Effector memory CD4-positive, alpha-beta T cell (primary cell): ENCODE data around the gene PHF2.

ENCODE experiments used
- DNase-seq, 3 donors: peaks; one replicate each; pipeline ENCODE4 v3.0.0-alpha.2; 2020
- H3K27ac ChIP-seq: 2 replicates; pipeline ENCODE4 v1.7.0; 2013; ENCODE audit warnings: mild to moderate bottlenecking, low read length, moderate library complexity; ENCODE audit not compliant: insufficient read depth, poor library complexity, severe bottlenecking
- H3K27me3 ChIP-seq: replicated peaks from 2 replicates; pipeline ENCODE4 v1.7.0; 2013; ENCODE audit warnings: mild to moderate bottlenecking, low read length; ENCODE audit not compliant: insufficient read depth, control insufficient read depth, poor library complexity, severe bottlenecking
- H3K36me3 ChIP-seq: 2 replicates; pipeline ENCODE4 v1.7.0; 2013; ENCODE audit warnings: mild to moderate bottlenecking, low read length, moderate library complexity; ENCODE audit not compliant: control insufficient read depth, insufficient read depth
- H3K4me1 ChIP-seq: 2 replicates; pipeline ENCODE4 v1.7.0; 2013; ENCODE audit warnings: low read length, mild to moderate bottlenecking; ENCODE audit not compliant: control insufficient read depth, insufficient read depth, poor library complexity, severe bottlenecking
- H3K4me3 ChIP-seq: 2 replicates; pipeline ENCODE4 v1.7.0; 2013; ENCODE audit warnings: low read length, low read depth, mild to moderate bottlenecking; ENCODE audit not compliant: insufficient read depth, poor library complexity, severe bottlenecking
- H3K9me3 ChIP-seq: 2 replicates; pipeline ENCODE4 v1.7.0; 2013; ENCODE audit warnings: mild to moderate bottlenecking, low read length, moderate library complexity; ENCODE audit not compliant: control insufficient read depth

Gene PHF2

GRCh38 chr9:93657331-93658111 is 81.1 kb downstream of the PHF2 start:
- no peak overlapping the region for H3K27ac ChIP-seq
- no peaks in the 10 kb centered on the region for H3K27me3 ChIP-seq
- H3K4me1 ChIP-seq, result no peaks in the 10 kb centered on the region
- no peaks in the 10 kb centered on the region for H3K9me3 ChIP-seq
- peaks cover 43% of the 10 kb centered on the region for H3K36me3 ChIP-seq
- H3K4me3 ChIP-seq, result no peak overlapping the region
- no peak for DNase-seq

- Histone ChIP-seq H3K27ac (no peak overlapping the region), H3K4me3 (no peak overlapping the region), H3K4me1 (no peaks in the 10 kb centered on the region), H3K27me3 (no peaks in the 10 kb centered on the region), H3K36me3 (peaks cover 50% of the 10 kb centered on the region), H3K9me3 (no peaks in the 10 kb centered on the region)
- DNase-seq, result no peak
Measured at GRCh38 chr9:93658184-93658925, 82.0 kb downstream of the PHF2 start.

- DNase-seq, result no peak
- Histone ChIP-seq H3K27me3 (no peaks in the 10 kb centered on the region), H3K27ac (no peak overlapping the region), H3K4me3 (no peak overlapping the region), H3K9me3 (no peaks in the 10 kb centered on the region), H3K4me1 (no peaks in the 10 kb centered on the region), H3K36me3 (peaks cover 52% of the 10 kb centered on the region)
Measured at GRCh38 chr9:93659044-93659836, 82.9 kb downstream of the PHF2 start.

- Histone ChIP-seq H3K4me3 (no peak overlapping the region), H3K27me3 (no peaks in the 10 kb centered on the region), H3K27ac (no peak overlapping the region), H3K4me1 (no peaks in the 10 kb centered on the region), H3K36me3 (peaks cover 58% of the 10 kb centered on the region), H3K9me3 (no peaks in the 10 kb centered on the region)
- no peak for DNase-seq
Measured at GRCh38 chr9:93659837-93660177, 83.4 kb downstream of the PHF2 start.

GRCh38 chr9:93660352-93661046 is 84.1 kb downstream of the PHF2 start:
- Histone ChIP-seq H3K27me3 (no peaks in the 10 kb centered on the region), H3K4me1 (no peaks in the 10 kb centered on the region), H3K36me3 (peaks cover 59% of the 10 kb centered on the region), H3K27ac (no peak overlapping the region), H3K4me3 (no peak overlapping the region), H3K9me3 (no peaks in the 10 kb centered on the region)
- no peak for DNase-seq

- Histone ChIP-seq H3K27me3 (no peaks in the 10 kb centered on the region), H3K4me3 (no peak overlapping the region), H3K9me3 (no peaks in the 10 kb centered on the region), H3K36me3 (peaks cover 56% of the 10 kb centered on the region), H3K4me1 (no peaks in the 10 kb centered on the region), H3K27ac (no peak overlapping the region)
- DNase-seq, result no peak
Measured at GRCh38 chr9:93661591-93661990, 85.2 kb downstream of the PHF2 start.

GRCh38 chr9:93662016-93662638 is 85.7 kb downstream of the PHF2 start:
- no peaks in the 10 kb centered on the region for H3K4me1 ChIP-seq
- DNase-seq, result no peak
- H3K27ac ChIP-seq, result no peak overlapping the region
- peaks cover 54% of the 10 kb centered on the region for H3K36me3 ChIP-seq
- H3K4me3 ChIP-seq, result no peak overlapping the region
- H3K27me3 ChIP-seq, result no peaks in the 10 kb centered on the region
- no peaks in the 10 kb centered on the region for H3K9me3 ChIP-seq

GRCh38 chr9:93662952-93663572 is 86.7 kb downstream of the PHF2 start:
- DNase-seq, result no peak
- H3K4me3 ChIP-seq, result no peak overlapping the region
- no peak overlapping the region for H3K27ac ChIP-seq
- H3K36me3 ChIP-seq, result peaks cover 50% of the 10 kb centered on the region
- H3K4me1 ChIP-seq, result no peaks in the 10 kb centered on the region
- no peaks in the 10 kb centered on the region for H3K27me3 ChIP-seq
- no peaks in the 10 kb centered on the region for H3K9me3 ChIP-seq

- Histone ChIP-seq H3K27ac (no peak overlapping the region), H3K36me3 (peaks cover 42% of the 10 kb centered on the region), H3K9me3 (no peaks in the 10 kb centered on the region), H3K4me3 (no peak overlapping the region), H3K4me1 (no peaks in the 10 kb centered on the region), H3K27me3 (no peaks in the 10 kb centered on the region)
- DNase-seq, result no peak
Measured at GRCh38 chr9:93663877-93664548, 87.6 kb downstream of the PHF2 start.
